ENCODE data around the gene HMCN1. TPM values are rescaled to one million over a fixed set of nuclear protein-coding genes. Genes with fewer than 3 reads are reported as not detected.

HMCN1 gene
- total and polyA plus RNA-seq, 2 experiments from 2014 or later: 1.6 to 8.7 TPM

DNA sequence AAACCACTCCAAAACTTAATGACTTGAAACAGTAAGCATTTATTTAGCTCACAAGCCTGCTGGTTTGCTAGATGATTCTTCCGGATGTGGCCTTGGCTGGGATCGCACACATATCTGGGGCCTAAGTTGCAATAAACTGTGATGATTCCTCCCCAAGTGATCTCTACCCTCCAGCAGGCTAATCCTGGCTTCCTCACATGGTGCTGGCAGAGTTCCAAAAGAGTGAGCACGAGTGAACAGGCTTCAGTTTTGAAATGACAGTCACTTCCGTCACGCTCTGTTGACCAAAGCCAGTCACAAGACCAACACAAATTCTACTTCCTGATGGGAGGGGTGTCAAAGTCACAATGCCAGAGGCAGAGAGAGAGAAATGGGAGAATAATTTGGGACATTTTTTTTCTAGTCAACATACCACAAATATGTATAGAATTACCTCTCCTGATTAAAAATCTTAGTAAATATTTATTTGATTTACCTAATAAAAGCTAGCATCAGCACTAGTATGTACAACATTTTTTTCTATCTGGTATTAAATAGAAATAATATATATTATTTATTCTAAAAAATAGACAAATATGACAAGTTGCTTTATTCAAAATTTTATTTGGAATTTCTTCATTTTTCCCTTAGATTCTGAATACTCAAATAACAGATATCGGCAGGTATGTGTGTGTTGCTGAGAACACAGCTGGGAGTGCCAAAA is 348.2 kb downstream of the HMCN1 start:
- Histone ChIP-seq H4K20me1 (replicated peaks; ENCODE audit: insufficient read depth) (no peaks in the 10 kb centered on the region), H3K79me2 (replicated peaks; ENCODE audit: insufficient read depth) (no peaks in the 10 kb centered on the region), H3K36me3 (ENCODE audit: insufficient read depth) (no peaks in the 10 kb centered on the region), H3K4me1 (ENCODE audit: insufficient read depth) (no peaks in the 10 kb centered on the region), H3K4me3 (no peak overlapping the region), H3K4me2 (no peak overlapping the region), H3K9me2 (ENCODE audit: insufficient read depth) (no peaks in the 10 kb centered on the region), H3F3A (replicated peaks; ENCODE audit: low read depth) (no peaks in the 10 kb centered on the region), H2AFZ (no peak overlapping the region), H3K27ac (ENCODE audit: low read depth) (no peak overlapping the region), H3K27me3 (ENCODE audit: insufficient read depth) (no peaks in the 10 kb centered on the region)
- no peak for ATAC-seq
- no peak for TF ChIP-seq NANOG (IDR thresholded peaks at IDR 0.05; ENCODE audit: borderline replicate concordance)
- no peak for TF ChIP-seq POLR2AphosphoS5 (IDR thresholded peaks at IDR 0.05; ENCODE audit: low read depth)
- TF ChIP-seq EZH2 (IDR thresholded peaks at IDR 0.05; ENCODE audit: low read depth, unreplicated experiment): no peak
- no peak for TF ChIP-seq ZNF114 (CRISPR knock-in tag; IDR thresholded peaks at IDR 0.05)
- TF ChIP-seq STAT1 (IDR thresholded peaks at IDR 0.05; ENCODE audit: unreplicated experiment): no peak
- TF ChIP-seq, protein P1, sequence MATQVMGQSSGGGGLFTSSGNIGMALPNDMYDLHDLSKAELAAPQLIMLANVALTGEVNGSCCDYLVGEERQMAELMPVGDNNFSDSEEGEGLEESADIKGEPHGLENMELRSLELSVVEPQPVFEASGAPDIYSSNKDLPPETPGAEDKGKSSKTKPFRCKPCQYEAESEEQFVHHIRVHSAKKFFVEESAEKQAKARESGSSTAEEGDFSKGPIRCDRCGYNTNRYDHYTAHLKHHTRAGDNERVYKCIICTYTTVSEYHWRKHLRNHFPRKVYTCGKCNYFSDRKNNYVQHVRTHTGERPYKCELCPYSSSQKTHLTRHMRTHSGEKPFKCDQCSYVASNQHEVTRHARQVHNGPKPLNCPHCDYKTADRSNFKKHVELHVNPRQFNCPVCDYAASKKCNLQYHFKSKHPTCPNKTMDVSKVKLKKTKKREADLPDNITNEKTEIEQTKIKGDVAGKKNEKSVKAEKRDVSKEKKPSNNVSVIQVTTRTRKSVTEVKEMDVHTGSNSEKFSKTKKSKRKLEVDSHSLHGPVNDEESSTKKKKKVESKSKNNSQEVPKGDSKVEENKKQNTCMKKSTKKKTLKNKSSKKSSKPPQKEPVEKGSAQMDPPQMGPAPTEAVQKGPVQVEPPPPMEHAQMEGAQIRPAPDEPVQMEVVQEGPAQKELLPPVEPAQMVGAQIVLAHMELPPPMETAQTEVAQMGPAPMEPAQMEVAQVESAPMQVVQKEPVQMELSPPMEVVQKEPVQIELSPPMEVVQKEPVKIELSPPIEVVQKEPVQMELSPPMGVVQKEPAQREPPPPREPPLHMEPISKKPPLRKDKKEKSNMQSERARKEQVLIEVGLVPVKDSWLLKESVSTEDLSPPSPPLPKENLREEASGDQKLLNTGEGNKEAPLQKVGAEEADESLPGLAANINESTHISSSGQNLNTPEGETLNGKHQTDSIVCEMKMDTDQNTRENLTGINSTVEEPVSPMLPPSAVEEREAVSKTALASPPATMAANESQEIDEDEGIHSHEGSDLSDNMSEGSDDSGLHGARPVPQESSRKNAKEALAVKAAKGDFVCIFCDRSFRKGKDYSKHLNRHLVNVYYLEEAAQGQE (IDR thresholded peaks at IDR 0.05; ENCODE audit: unreplicated experiment): no peak
- no peak for TF ChIP-seq CTCF (conservative IDR thresholded peaks at IDR 0.05; ENCODE audit: low read depth in 2 of 2)
- no peak for TF ChIP-seq CREB1 (CRISPR knock-in tag; IDR thresholded peaks at IDR 0.05; ENCODE audit: low read depth)
- Mint-ChIP-seq H3K36me3 (ENCODE audit: low read depth) (no peaks in the 10 kb centered on the region), H3K4me1 (no peaks in the 10 kb centered on the region), H3K4me3 (no peak overlapping the region), H3K27me3 (ENCODE audit: insufficient read depth, low read depth, poor library complexity) (no peaks in the 10 kb centered on the region), H3K27ac (peak overlapping the region; percentile 33; the same call in 1 of the 2 replicates), H3K9me3 (no peaks in the 10 kb centered on the region)
- DNase-seq (ENCODE audit: low spot score): no peak

DNA sequence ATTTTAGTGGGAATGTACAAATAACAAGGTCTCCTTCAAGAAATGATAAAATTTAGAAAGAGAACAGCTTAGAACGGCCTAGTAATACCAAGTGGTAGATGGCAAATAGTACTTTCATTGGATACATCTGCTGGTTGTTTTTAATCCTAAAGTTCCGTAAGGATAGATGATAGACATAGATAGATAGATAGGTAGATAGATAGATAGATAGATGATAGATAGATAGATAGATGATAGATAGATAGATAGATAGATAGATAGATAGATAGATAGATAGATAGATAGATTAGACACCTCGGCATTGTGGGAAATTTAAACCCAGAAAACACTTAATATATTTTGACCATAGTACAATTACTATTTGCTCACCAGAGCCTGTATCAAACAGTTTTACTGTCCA is 352.4 kb downstream of the HMCN1 start:
- Histone ChIP-seq H3K27me3 (ENCODE audit: insufficient read depth) (no peaks in the 10 kb centered on the region), H3K4me2 (no peak overlapping the region), H3K9me2 (ENCODE audit: insufficient read depth) (no peaks in the 10 kb centered on the region), H3F3A (replicated peaks; ENCODE audit: low read depth) (no peaks in the 10 kb centered on the region), H3K27ac (ENCODE audit: low read depth) (no peak overlapping the region), H2AFZ (no peak overlapping the region), H3K36me3 (ENCODE audit: insufficient read depth) (no peaks in the 10 kb centered on the region), H4K20me1 (replicated peaks; ENCODE audit: insufficient read depth) (no peaks in the 10 kb centered on the region), H3K79me2 (replicated peaks; ENCODE audit: insufficient read depth) (no peaks in the 10 kb centered on the region), H3K4me3 (no peak overlapping the region), H3K4me1 (ENCODE audit: insufficient read depth) (no peaks in the 10 kb centered on the region)
- no peak overlapping the region for H3K4me3 Mint-ChIP-seq
- no peak overlapping the region for H3K27ac Mint-ChIP-seq
- no peaks in the 10 kb centered on the region for H3K9me3 Mint-ChIP-seq
- no peaks in the 10 kb centered on the region for H3K27me3 Mint-ChIP-seq (ENCODE audit: insufficient read depth, low read depth, poor library complexity)
- TF ChIP-seq ZNF331 (CRISPR knock-in tag; IDR thresholded peaks at IDR 0.05; ENCODE audit: low read depth) (no peak), CREB1 (CRISPR knock-in tag; IDR thresholded peaks at IDR 0.05; ENCODE audit: low read depth) (no peak), STAT1 (IDR thresholded peaks at IDR 0.05; ENCODE audit: unreplicated experiment) (no peak)
- H3K4me1 Mint-ChIP-seq: peaks cover 3% of the 10 kb centered on the region; the same call in 2 of the 3 replicates
- DNase-seq (ENCODE audit: low spot score) (no peak), ATAC-seq (no peak)
- no peaks in the 10 kb centered on the region for H3K36me3 Mint-ChIP-seq (ENCODE audit: low read depth)
